Neural progenitor cell (in vitro differentiated cells): Measurements from ENCODE around the gene DAP.

ENCODE experiments used
- CTCF ChIP-seq: fragments of 200-600 bp; sonication (generic); IDR thresholded peaks from 2 replicates; pipeline ENCODE4 v1.5.1; 2017; ENCODE audit warnings: antibody characterized with exemption, mild to moderate bottlenecking
- EZH2 ChIP-seq: fragments of 200-600 bp; sonication (generic); IDR thresholded peaks from 2 replicates; pipeline ENCODE4 v1.6.1; 2017; ENCODE audit warnings: antibody characterized with exemption, mild to moderate bottlenecking, moderate library complexity
- EZH2phosphoT487 ChIP-seq: fragments of 200-600 bp; sonication (generic); IDR thresholded peaks from 2 replicates; pipeline ENCODE4 v1.6.1; 2017; ENCODE audit warnings: antibody characterized with exemption

GRCh38 chr5:10778179-10778910 lies 17.3 kb upstream of the DAP start:
- TF ChIP-seq EZH2 (no peak), CTCF (no peak), EZH2phosphoT487 (no peak)
